WTC11 (cell line): ENCODE data around the gene SLC26A11. TPM values are rescaled to one million over a fixed set of nuclear protein-coding genes. Genes with fewer than 3 reads are reported as not detected.

Source experiments
- ATAC-seq: fragments of 200-7000 bp; cut with Tn5 transposase; 2 replicates; pipeline ENCODE4 v1.10.0; 2021; ENCODE audit warnings: mild to moderate bottlenecking, moderate library complexity
- CTCF ChIA-PET: fragments of 300-600 bp; sonication (Branson Sonifier 250); formaldehyde crosslinking; loops from one replicate; lab custom pipeline; 2021; ENCODE audit warnings: antibody characterized with exemption; lab: Charles Lee
- POLR2A ChIA-PET: fragments of 350-600 bp; sonication (Branson Sonifier 250); formaldehyde crosslinking; loops from one replicate; lab custom pipeline; 2021; ENCODE audit warnings: antibody characterized with exemption; lab: Charles Lee
- DNase-seq: peaks from one replicate; pipeline ENCODE4 v3.0.0; 2021; ENCODE audit warnings: low spot score
- H3K27ac Mint-ChIP-seq: 2 replicates; pipeline ENCODE4 v1.8.0; 2021; ENCODE audit warnings: mixed read lengths
- H3K27me3 Mint-ChIP-seq: 2 replicates; pipeline ENCODE4 v1.8.0; 2021; ENCODE audit warnings: low read depth, mild to moderate bottlenecking, moderate library complexity, mixed read lengths
- H3K36me3 Mint-ChIP-seq: 2 replicates; pipeline ENCODE4 v1.8.0; 2021; ENCODE audit warnings: mixed read lengths
- H3K4me1 Mint-ChIP-seq: 2 replicates; pipeline ENCODE4 v1.8.0; 2022; ENCODE audit warnings: mixed read lengths
- H3K4me3 Mint-ChIP-seq: 2 replicates; pipeline ENCODE4 v1.8.0; 2021; ENCODE audit warnings: mild to moderate bottlenecking, moderate library complexity, mixed read lengths
- H3K9me3 Mint-ChIP-seq: 2 replicates; pipeline ENCODE4 v1.8.0; 2021; ENCODE audit warnings: mixed read lengths
- ATF6 ChIP-seq: sonication (generic); formaldehyde crosslinking; IDR thresholded peaks from 2 replicates; pipeline ENCODE4 v1.8.1; 2023; ENCODE audit warnings: mild to moderate bottlenecking, missing genetic modification reagents
- E2F1 ChIP-seq: sonication (generic); formaldehyde crosslinking; IDR thresholded peaks from 2 replicates; pipeline ENCODE4 v1.8.0; 2022; ENCODE audit warnings: mild to moderate bottlenecking, missing genetic modification reagents
- GRHL2 ChIP-seq: fragments of 250-450 bp; sonication (Bioruptor Pico); IDR thresholded peaks from 2 replicates; pipeline ENCODE4 v1.8.0; 2022; ENCODE audit warnings: mild to moderate bottlenecking, moderate library complexity; ENCODE audit not compliant: insufficient replicate concordance, severe bottlenecking
- HMGA2 ChIP-seq: fragments of 250-450 bp; sonication (Bioruptor Pico); IDR thresholded peaks from 2 replicates; pipeline ENCODE4 v1.4.0; 2021; ENCODE audit warnings: mild to moderate bottlenecking, moderate library complexity
- JUN ChIP-seq: sonication (generic); formaldehyde crosslinking; IDR thresholded peaks from 2 replicates; pipeline ENCODE4 v1.8.0; 2023; ENCODE audit warnings: mild to moderate bottlenecking, missing genetic modification reagents
- NFE2L1 ChIP-seq: sonication (generic); formaldehyde crosslinking; IDR thresholded peaks from 2 replicates; pipeline ENCODE4 v1.8.1; 2023; ENCODE audit warnings: missing genetic modification reagents
- NR1H2 ChIP-seq: sonication (generic); formaldehyde crosslinking; IDR thresholded peaks from 2 replicates; pipeline ENCODE4 v1.9.0; 2021; ENCODE audit warnings: mild to moderate bottlenecking, moderate library complexity, missing genetic modification reagents
- PREB ChIP-seq: sonication (generic); formaldehyde crosslinking; IDR thresholded peaks from 2 replicates; pipeline ENCODE4 v1.8.1; 2022; ENCODE audit warnings: mild to moderate bottlenecking, missing genetic modification reagents, moderate library complexity, borderline replicate concordance
- RELA ChIP-seq: sonication (generic); formaldehyde crosslinking; IDR thresholded peaks from 2 replicates; pipeline ENCODE4 v1.8.1; 2022; ENCODE audit warnings: missing genetic modification reagents, mild to moderate bottlenecking, borderline replicate concordance
- RORB ChIP-seq: fragments of 250-450 bp; sonication (Bioruptor Pico); IDR thresholded peaks from 2 replicates; pipeline ENCODE4 v1.9.0; 2021; ENCODE audit warnings: mild to moderate bottlenecking
- SOX15 ChIP-seq: fragments of 250-450 bp; sonication (Bioruptor Pico); IDR thresholded peaks from 2 replicates; pipeline ENCODE4 v1.9.0; 2021; ENCODE audit warnings: mild to moderate bottlenecking
- STAT6 ChIP-seq: sonication (generic); formaldehyde crosslinking; conservative IDR thresholded peaks from 2 replicates; pipeline ENCODE4 v1.8.1; 2023; ENCODE audit warnings: mild to moderate bottlenecking, low read depth, missing genetic modification reagents, moderate library complexity
- TEAD4 ChIP-seq: sonication (generic); formaldehyde crosslinking; IDR thresholded peaks from 2 replicates; pipeline ENCODE4 v1.8.0; 2022; ENCODE audit warnings: mild to moderate bottlenecking, missing genetic modification reagents
- USF1 ChIP-seq: sonication (generic); formaldehyde crosslinking; IDR thresholded peaks from 2 replicates; pipeline ENCODE4 v1.8.0; 2022; ENCODE audit warnings: mild to moderate bottlenecking, missing genetic modification reagents
- ZMAT4 ChIP-seq: fragments of 250-450 bp; sonication (Bioruptor Pico); IDR thresholded peaks from 2 replicates; pipeline ENCODE4 v1.9.0; 2021; ENCODE audit warnings: mild to moderate bottlenecking
- ZNF532 ChIP-seq: fragments of 250-450 bp; sonication (Bioruptor Pico); IDR thresholded peaks from 2 replicates; pipeline ENCODE4 v1.9.0; 2021; ENCODE audit warnings: mild to moderate bottlenecking, borderline replicate concordance
- total RNA-seq: library from RNA; stranded (reverse); gene quantifications from 3 replicates; pipeline ENCODE4 v1.2.3, GENCODE V29; 2021

The SLC26A11 gene
- total RNA-seq, 1 experiment from 2014 or later, result 26.4 TPM

GRCh38 chr17:80181431-80181830 is 38.8 kb upstream of the SLC26A11 start (continued):
- TF ChIP-seq TEAD4 (no peak), JUN (no peak), NFE2L1 (CRISPR knock-in tag) (no peak), STAT6 (CRISPR knock-in tag) (no peak)
- TF ChIP-seq, all 79 proteins: peak for 0

GRCh38 chr17:80182118-80182844 is 37.9 kb upstream of the SLC26A11 start:
- no peaks in the 10 kb centered on the region for H3K36me3 Mint-ChIP-seq
- ATAC-seq (no peak), DNase-seq (no peak)
- TF ChIP-seq NFE2L1 (CRISPR knock-in tag) (no peak), SOX15 (CRISPR knock-in tag) (no peak), E2F1 (CRISPR knock-in tag) (no peak), ZNF532 (no peak), PREB (no peak), ZMAT4 (CRISPR knock-in tag) (no peak), RELA (no peak), TEAD4 (no peak), USF1 (CRISPR knock-in tag) (no peak), NR1H2 (CRISPR knock-in tag) (no peak), GRHL2 (CRISPR knock-in tag) (no peak), HMGA2 (CRISPR knock-in tag) (no peak), RORB (CRISPR knock-in tag) (no peak), ATF6 (CRISPR knock-in tag) (no peak)
- POLR2A ChIA-PET, result no interaction called here
- no peak overlapping the region for H3K4me3 Mint-ChIP-seq
- no peaks in the 10 kb centered on the region for H3K27me3 Mint-ChIP-seq
- CTCF ChIA-PET, result interaction anchor here (1.1 to 1.4 kb wide), 2 partner anchors 81 to 179 kb away, joined by 3 read pairs; partner anchors contain the start of gene GAA
- no peaks in the 10 kb centered on the region for H3K4me1 Mint-ChIP-seq
- H3K27ac Mint-ChIP-seq, result no peak overlapping the region
- no peaks in the 10 kb centered on the region for H3K9me3 Mint-ChIP-seq
